T follicular helper cell (primary cell): ENCODE data around the gene MYPN.
"Not testable (repeated sequence)": the region's sequence is repeated elsewhere in the genome, so short reads cannot be mapped to it uniquely, and the experiment has no call there.

Experiments
- DNase-seq: peaks from one replicate; pipeline ENCODE4 v3.0.0-alpha.2; 2020; ENCODE audit warnings: low read depth

MYPN gene

GRCh38 chr10:68231106-68231816, 122.0 kb downstream of the MYPN start:
- no peak for DNase-seq

- no peak for DNase-seq
Observed at GRCh38 chr10:68231817-68232251, 122.5 kb downstream of the MYPN start, which contains the start of gene ATOH7. ATOH7 (minus strand) TSS chr10:68232113; CDS start chr10:68231677, 436 bp downstream.

- no peak for DNase-seq
Observed at GRCh38 chr10:68233046-68233445, 123.8 kb downstream of the MYPN start.

- no peak for DNase-seq
Observed at GRCh38 chr10:68235111-68235510, 125.8 kb downstream of the MYPN start.

- no peak for DNase-seq
Observed at GRCh38 chr10:68235581-68235980, 126.3 kb downstream of the MYPN start.

- DNase-seq, result no peak
Observed at GRCh38 chr10:68237173-68237572, 127.9 kb downstream of the MYPN start.

GRCh38 chr10:68238371-68238770, 129.1 kb downstream of the MYPN start:
- DNase-seq, result no peak

GRCh38 chr10:68239069-68239468, 129.8 kb downstream of the MYPN start:
- DNase-seq, result no peak

- DNase-seq, result no peak
Observed at GRCh38 chr10:68239596-68240150, 130.4 kb downstream of the MYPN start.

- no peak for DNase-seq
Observed at GRCh38 chr10:68242051-68242450, 132.8 kb downstream of the MYPN start.

GRCh38 chr10:68246397-68246796, 137.1 kb downstream of the MYPN start:
- DNase-seq, result not testable (repeated sequence)

GRCh38 chr10:68247931-68248330, 138.6 kb downstream of the MYPN start:
- DNase-seq, result no peak

- DNase-seq, result no peak
Observed at GRCh38 chr10:68249297-68249696, 140.0 kb downstream of the MYPN start.

GRCh38 chr10:68251151-68251550, 141.9 kb downstream of the MYPN start:
- DNase-seq, result no peak

GRCh38 chr10:68251625-68252495, 142.6 kb downstream of the MYPN start:
- no peak for DNase-seq

GRCh38 chr10:68253346-68253745, 144.1 kb downstream of the MYPN start:
- DNase-seq, result no peak

- no peak for DNase-seq
Observed at GRCh38 chr10:68261132-68261856, 152.0 kb downstream of the MYPN start.
